ENCODE measurements around the gene PTPRN2. TPM values are rescaled to one million over a fixed set of nuclear protein-coding genes. Genes with fewer than 3 reads are reported as not detected.

Gene PTPRN2
- total RNA-seq, 4 donors from 2014 or later: 6.6 to 10.7 (median 8.2) TPM

GRCh38 chr7:158175779-158176178, 411.8 kb downstream of the PTPRN2 start:
- TF ChIP-seq EP300 (IDR thresholded peaks at IDR 0.05) (no peak), POLR2A (IDR thresholded peaks at IDR 0.05) (no peak)
- TF ChIP-seq, protein P1, sequence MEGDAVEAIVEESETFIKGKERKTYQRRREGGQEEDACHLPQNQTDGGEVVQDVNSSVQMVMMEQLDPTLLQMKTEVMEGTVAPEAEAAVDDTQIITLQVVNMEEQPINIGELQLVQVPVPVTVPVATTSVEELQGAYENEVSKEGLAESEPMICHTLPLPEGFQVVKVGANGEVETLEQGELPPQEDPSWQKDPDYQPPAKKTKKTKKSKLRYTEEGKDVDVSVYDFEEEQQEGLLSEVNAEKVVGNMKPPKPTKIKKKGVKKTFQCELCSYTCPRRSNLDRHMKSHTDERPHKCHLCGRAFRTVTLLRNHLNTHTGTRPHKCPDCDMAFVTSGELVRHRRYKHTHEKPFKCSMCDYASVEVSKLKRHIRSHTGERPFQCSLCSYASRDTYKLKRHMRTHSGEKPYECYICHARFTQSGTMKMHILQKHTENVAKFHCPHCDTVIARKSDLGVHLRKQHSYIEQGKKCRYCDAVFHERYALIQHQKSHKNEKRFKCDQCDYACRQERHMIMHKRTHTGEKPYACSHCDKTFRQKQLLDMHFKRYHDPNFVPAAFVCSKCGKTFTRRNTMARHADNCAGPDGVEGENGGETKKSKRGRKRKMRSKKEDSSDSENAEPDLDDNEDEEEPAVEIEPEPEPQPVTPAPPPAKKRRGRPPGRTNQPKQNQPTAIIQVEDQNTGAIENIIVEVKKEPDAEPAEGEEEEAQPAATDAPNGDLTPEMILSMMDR (IDR thresholded peaks at IDR 0.05): no peak

GRCh38 chr7:158174947-158175346, 412.7 kb downstream of the PTPRN2 start:
- Histone ChIP-seq H3K9me3 (peaks cover 0 to 35% (median 0%) of the 10 kb centered on the region in 4 donors), H3K27me3 (no peaks in the 10 kb centered on the region), H3K27ac (no peak overlapping the region), H3K36me3 (no peaks in the 10 kb centered on the region), H3K4me3 (no peak overlapping the region), H3K4me1 (no peaks in the 10 kb centered on the region)
- 93% methylated on average over 11 to 12 of the region's 12 CpGs for WGBS, 2 donors
- DNase-seq (ENCODE audit: low spot score in 2 of 2): no peak
- TF ChIP-seq EP300 (IDR thresholded peaks at IDR 0.05) (no peak), POLR2A (IDR thresholded peaks at IDR 0.05) (no peak)
- TF ChIP-seq, protein P1 (IDR thresholded peaks at IDR 0.05): no peak

More at GRCh38 chr7:158175779-158176178, 411.8 kb downstream of the PTPRN2 start:
- Histone ChIP-seq H3K4me3 (no peak overlapping the region), H3K36me3 (no peaks in the 10 kb centered on the region), H3K27ac (no peak overlapping the region), H3K9me3 (peaks cover 0 to 35% (median 0%) of the 10 kb centered on the region in 4 donors), H3K27me3 (no peaks in the 10 kb centered on the region), H3K4me1 (no peaks in the 10 kb centered on the region)
- 81 to 88% methylated on average over 15 of the region's 15 CpGs for WGBS, 2 donors
- no peak for DNase-seq (ENCODE audit: low spot score in 2 of 2)

DNA sequence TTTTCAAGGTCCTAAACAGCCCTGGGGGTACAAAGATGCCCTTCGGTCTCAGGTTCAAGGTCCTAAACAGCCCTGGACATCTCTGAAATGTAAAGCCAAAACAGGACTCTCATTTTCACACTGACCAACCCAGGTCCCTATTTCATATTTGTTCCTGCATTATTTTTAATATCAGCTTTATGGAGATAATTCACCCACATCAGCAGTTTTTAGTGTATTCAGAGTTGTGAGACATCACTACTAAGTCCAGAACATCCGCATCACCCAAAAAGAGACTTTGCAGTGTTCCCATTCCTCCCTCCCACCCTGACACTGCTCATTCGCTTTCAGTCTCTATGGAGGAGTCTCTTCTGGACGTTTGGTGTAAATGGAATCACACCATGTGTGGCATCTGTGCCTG, 420.2 kb downstream of the PTPRN2 start:
- DNase-seq (ENCODE audit: low spot score in 2 of 2): no peak
- WGBS, 2 donors: 72 to 75% methylated on average over 4 of the region's 4 CpGs
- no peaks in the 10 kb centered on the region for H3K4me1 ChIP-seq
- H3K9me3 ChIP-seq: peaks cover 0 to 35% (median 0%) of the 10 kb centered on the region in 4 donors
- H3K27me3 ChIP-seq: no peaks in the 10 kb centered on the region
- no peak overlapping the region for H3K27ac ChIP-seq
- H3K4me3 ChIP-seq: no peak overlapping the region
- no peaks in the 10 kb centered on the region for H3K36me3 ChIP-seq
- TF ChIP-seq EP300 (IDR thresholded peaks at IDR 0.05): no peak
- TF ChIP-seq POLR2A (IDR thresholded peaks at IDR 0.05): no peak
- TF ChIP-seq, protein P1 (IDR thresholded peaks at IDR 0.05): no peak

DNA sequence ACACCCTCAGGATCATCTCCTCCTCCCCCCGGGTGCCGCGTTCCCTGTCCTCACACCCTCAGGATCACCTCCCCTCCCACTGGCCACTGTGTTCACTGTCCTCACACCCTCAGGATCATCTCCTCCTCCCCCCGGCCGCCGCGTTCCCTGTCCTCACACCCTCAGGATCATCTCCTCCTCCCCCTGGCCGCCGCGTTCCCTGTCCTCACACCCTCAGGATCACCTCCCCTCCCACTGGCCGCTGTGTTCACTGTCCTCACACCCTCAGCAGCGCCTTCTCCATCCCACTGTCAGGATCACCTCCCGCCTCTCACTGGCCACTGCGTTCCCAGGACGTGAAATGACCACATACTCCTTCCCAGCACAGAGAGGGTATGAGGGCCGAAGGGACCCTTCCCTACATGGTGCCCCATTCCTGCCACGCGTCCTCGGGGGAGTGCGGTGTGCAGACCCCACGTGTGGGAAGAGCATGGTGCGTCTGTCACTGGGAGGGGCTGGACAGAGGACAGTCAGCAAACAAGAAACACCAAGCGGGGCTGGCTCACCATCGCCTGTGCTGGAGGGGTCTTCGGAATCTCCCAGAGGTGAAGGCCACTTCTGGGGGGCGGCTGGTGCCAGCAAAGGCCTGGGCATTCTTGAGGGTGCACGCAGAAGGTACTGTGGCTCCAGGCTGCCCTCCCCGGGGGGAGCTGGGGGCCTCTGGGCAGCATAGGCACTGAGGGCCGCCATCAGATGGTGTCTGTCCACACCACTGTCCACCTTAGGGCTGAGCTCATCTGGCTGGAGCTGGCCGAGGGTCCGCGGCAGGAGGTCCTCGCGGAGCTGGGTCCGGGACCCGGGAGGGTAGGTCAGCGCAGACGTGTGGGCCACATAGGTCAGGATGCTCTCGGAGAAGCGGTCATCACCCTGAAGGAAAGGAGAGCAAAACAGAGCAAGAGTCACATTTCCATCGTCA, 421.0 kb downstream of the PTPRN2 start:
- DNase-seq (ENCODE audit: low spot score in 2 of 2): no peak
- H3K9me3 ChIP-seq: peaks cover 0 to 35% (median 0%) of the 10 kb centered on the region in 4 donors
- no peaks in the 10 kb centered on the region for H3K36me3 ChIP-seq
- no peak overlapping the region for H3K4me3 ChIP-seq
- 86 to 89% methylated on average over 38 to 41 of the region's 41 CpGs for WGBS, 2 donors
- H3K4me1 ChIP-seq: no peaks in the 10 kb centered on the region
- TF ChIP-seq POLR2A (IDR thresholded peaks at IDR 0.05) (no peak), EP300 (IDR thresholded peaks at IDR 0.05) (no peak)
- TF ChIP-seq, protein P1 (IDR thresholded peaks at IDR 0.05): no peak
- no peak overlapping the region for H3K27ac ChIP-seq
- no peaks in the 10 kb centered on the region for H3K27me3 ChIP-seq

DNA sequence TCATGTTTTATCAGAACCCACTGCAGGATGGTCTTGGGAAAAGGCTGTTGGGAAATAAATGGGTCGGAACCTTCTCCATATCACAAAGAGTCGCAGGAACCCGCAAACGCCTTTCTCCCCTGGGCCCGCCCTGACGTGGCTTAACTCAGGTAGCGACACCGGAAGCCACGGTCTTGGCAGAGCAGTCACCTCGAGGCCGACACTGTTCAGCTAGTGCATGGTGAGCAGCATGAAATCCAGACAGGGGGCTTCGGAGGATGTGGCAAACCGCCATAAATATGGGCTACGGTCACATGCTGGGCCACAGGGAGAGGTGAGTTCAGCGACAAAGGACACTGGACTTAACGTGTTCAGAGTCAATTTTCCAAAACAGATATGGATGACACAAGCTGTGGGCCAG, 421.9 kb downstream of the PTPRN2 start:
- Histone ChIP-seq H3K36me3 (no peaks in the 10 kb centered on the region), H3K4me1 (no peaks in the 10 kb centered on the region), H3K4me3 (no peak overlapping the region), H3K27me3 (no peaks in the 10 kb centered on the region), H3K27ac (no peak overlapping the region), H3K9me3 (peaks cover 0 to 35% (median 0%) of the 10 kb centered on the region in 4 donors)
- WGBS, 2 donors: 90 to 91% methylated on average over 16 of the region's 16 CpGs
- no peak for TF ChIP-seq EP300 (IDR thresholded peaks at IDR 0.05)
- TF ChIP-seq POLR2A (IDR thresholded peaks at IDR 0.05): no peak
- TF ChIP-seq, protein P1 (IDR thresholded peaks at IDR 0.05): no peak
- DNase-seq (ENCODE audit: low spot score in 2 of 2): no peak
